GM21737 (cell line): ENCODE measurements around the gene APOBEC3F.
"Not testable (repeated sequence)": the region's sequence is repeated elsewhere in the genome, so short reads cannot be mapped to it uniquely, and the experiment has no call there.

Experiments used
- ATAC-seq: cut with Tn5 transposase; IDR thresholded peaks from one replicate; pipeline ENCODE4 v1.9.1; 2021; ENCODE audit warnings: mild to moderate bottlenecking, moderate library complexity; ENCODE audit not compliant: unreplicated experiment

Gene APOBEC3F

GRCh38 chr22:39040538-39041296, at the start of gene APOBEC3F:
Gene APOBEC3F, plus strand, starts transcription at chr22:39040864. Its CDS starts 97 bp downstream, at chr22:39040961.
- peak; percentile 80 for ATAC-seq

- ATAC-seq, result not testable (repeated sequence)
Measured at GRCh38 chr22:38992871-38993371, 47.7 kb upstream of the APOBEC3F start.

- no peak for ATAC-seq
Measured at GRCh38 chr22:38996105-38996504, 44.6 kb upstream of the APOBEC3F start.

- no peak for ATAC-seq
Measured at GRCh38 chr22:38997518-38997917, 43.1 kb upstream of the APOBEC3F start.

- no peak for ATAC-seq
Measured at GRCh38 chr22:39003165-39003638, 37.5 kb upstream of the APOBEC3F start.

- ATAC-seq, result no peak
Measured at GRCh38 chr22:39007177-39007576, 33.5 kb upstream of the APOBEC3F start.

- ATAC-seq, result not testable (repeated sequence)
Measured at GRCh38 chr22:39008271-39008850, 32.3 kb upstream of the APOBEC3F start.

GRCh38 chr22:39010946-39011345, 29.7 kb upstream of the APOBEC3F start:
- ATAC-seq, result no peak

- no peak for ATAC-seq
Measured at GRCh38 chr22:39012533-39013511, 27.8 kb upstream of the APOBEC3F start.

- not testable (repeated sequence) for ATAC-seq
Measured at GRCh38 chr22:39013561-39013941, 27.1 kb upstream of the APOBEC3F start.

GRCh38 chr22:39013942-39014722, 26.5 kb upstream of the APOBEC3F start, which contains the start of gene APOBEC3C:
Gene APOBEC3C, plus strand, starts transcription at chr22:39014257. Its CDS starts 106 bp downstream, at chr22:39014363.
- peak; percentile 81 for ATAC-seq

- not testable (repeated sequence) for ATAC-seq
Measured at GRCh38 chr22:39014723-39015121, 25.9 kb upstream of the APOBEC3F start.

GRCh38 chr22:39016592-39016991, 24.1 kb upstream of the APOBEC3F start:
- ATAC-seq, result no peak

- ATAC-seq, result no peak
Measured at GRCh38 chr22:39017596-39018365, 22.9 kb upstream of the APOBEC3F start.

GRCh38 chr22:39020021-39020651, 20.5 kb upstream of the APOBEC3F start:
- ATAC-seq, result not testable (repeated sequence)

- ATAC-seq, result no peak
Measured at GRCh38 chr22:39021552-39022250, 19.0 kb upstream of the APOBEC3F start.

- no peak for ATAC-seq
Measured at GRCh38 chr22:39024519-39025308, 15.9 kb upstream of the APOBEC3F start.
